ENCODE measurements around the gene NCBP2L. TPM values are rescaled to one million over a fixed set of nuclear protein-coding genes. Genes with fewer than 3 reads are reported as not detected.

NCBP2L gene
- polyA plus RNA-seq, 1 donor (not counting 4 experiments of a cell fraction or from before 2014, with no cell fraction given): not detected

DNA sequence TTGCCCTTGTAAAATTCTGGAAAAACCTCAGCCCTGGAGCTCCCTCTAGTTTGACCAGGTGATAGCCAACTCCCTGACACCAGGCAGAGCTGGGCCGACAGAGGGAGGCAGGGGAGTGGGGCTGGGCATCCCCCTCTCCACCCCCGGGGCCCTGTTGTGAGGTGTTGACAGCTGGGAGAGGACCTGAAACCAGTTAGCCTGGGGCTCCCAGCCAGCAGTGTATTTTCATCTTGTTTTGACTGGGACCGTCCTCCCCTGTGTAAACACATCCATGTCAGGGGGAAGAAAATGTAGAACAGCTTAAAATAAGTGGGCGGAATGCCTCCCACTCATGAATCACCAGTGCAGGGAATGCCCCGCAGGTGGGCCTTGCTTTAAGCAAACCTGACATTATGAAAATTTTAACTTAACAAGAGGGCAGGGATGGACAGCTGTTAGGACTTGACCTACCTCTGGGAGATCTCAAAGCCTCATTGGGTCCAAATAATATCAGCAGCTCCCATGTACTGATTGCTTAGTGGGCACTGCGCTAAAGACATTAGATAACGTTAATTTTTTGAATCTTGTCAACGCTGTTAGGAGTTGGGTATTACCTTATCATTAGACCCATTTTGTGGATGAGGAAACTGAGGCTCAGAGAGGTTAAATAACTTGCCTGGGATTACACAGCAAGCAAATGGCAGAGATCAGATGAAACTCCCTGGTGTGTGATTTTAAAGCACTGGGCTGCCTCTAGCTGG, 47.8 kb upstream of the NCBP2L start:
- Histone ChIP-seq H3K27me3 (ENCODE audit: control insufficient read depth, extremely low read depth, insufficient read depth, low read length) (no peaks in the 10 kb centered on the region), H2AFZ (ENCODE audit: control insufficient read depth, low read length) (no peak overlapping the region), H3K27ac (ENCODE audit: control insufficient read depth, insufficient read depth, low read length) (no peak overlapping the region), H3K4me2 (ENCODE audit: control insufficient read depth, extremely low read depth, insufficient read depth, low read depth, low read length) (no peak overlapping the region), H3K79me2 (ENCODE audit: control insufficient read depth, insufficient read depth, low read length) (no peaks in the 10 kb centered on the region), H3K9ac (ENCODE audit: control insufficient read depth, extremely low read depth, insufficient read depth, low read length) (no peak overlapping the region), H3K36me3 (ENCODE audit: control insufficient read depth in 2 of 2, extremely low read depth in 1 of 2, insufficient read depth in 2 of 2, low read length in 2 of 2) (no peaks in the 10 kb centered on the region), H3K9me1 (ENCODE audit: control insufficient read depth, extremely low read depth, insufficient read depth, low read length) (no peaks in the 10 kb centered on the region), H3K4me3 (ENCODE audit: control insufficient read depth in 2 of 3, extremely low read depth in 1 of 3, insufficient read depth in 2 of 3, low read depth in 1 of 3, low read length in 3 of 3) (no peak overlapping the region), H3K4me1 (ENCODE audit: control insufficient read depth, extremely low read depth, insufficient read depth, low read length) (peaks cover 24% of the 10 kb centered on the region), H4K20me1 (ENCODE audit: control insufficient read depth, extremely low read depth, insufficient read depth, low read length) (no peaks in the 10 kb centered on the region), H3K9me3 (ENCODE audit: control insufficient read depth, low read depth, low read length) (no peaks in the 10 kb centered on the region)
- FAIRE-seq (no peak), DNase-seq (ENCODE audit: low read depth, low spot score) (no peak)
- TF ChIP-seq, protein P1, sequence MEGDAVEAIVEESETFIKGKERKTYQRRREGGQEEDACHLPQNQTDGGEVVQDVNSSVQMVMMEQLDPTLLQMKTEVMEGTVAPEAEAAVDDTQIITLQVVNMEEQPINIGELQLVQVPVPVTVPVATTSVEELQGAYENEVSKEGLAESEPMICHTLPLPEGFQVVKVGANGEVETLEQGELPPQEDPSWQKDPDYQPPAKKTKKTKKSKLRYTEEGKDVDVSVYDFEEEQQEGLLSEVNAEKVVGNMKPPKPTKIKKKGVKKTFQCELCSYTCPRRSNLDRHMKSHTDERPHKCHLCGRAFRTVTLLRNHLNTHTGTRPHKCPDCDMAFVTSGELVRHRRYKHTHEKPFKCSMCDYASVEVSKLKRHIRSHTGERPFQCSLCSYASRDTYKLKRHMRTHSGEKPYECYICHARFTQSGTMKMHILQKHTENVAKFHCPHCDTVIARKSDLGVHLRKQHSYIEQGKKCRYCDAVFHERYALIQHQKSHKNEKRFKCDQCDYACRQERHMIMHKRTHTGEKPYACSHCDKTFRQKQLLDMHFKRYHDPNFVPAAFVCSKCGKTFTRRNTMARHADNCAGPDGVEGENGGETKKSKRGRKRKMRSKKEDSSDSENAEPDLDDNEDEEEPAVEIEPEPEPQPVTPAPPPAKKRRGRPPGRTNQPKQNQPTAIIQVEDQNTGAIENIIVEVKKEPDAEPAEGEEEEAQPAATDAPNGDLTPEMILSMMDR (optimal IDR thresholded peaks at IDR 0.05 in 1 of 3, IDR thresholded peaks at IDR 0.05 in 1 of 3, conservative IDR thresholded peaks at IDR 0.05 in 1 of 3; ENCODE audit: extremely low read depth in 1 of 3, insufficient read depth in 2 of 3, low read length in 3 of 3): no peak
- TF ChIP-seq EZH2 (IDR thresholded peaks at IDR 0.05; ENCODE audit: low read length): no peak
- dilution Hi-C loops (cut with MboI; ENCODE audit: extremely low pct_ligation_motif_present, low sequenced_read_pairs): no loop called here

DNA sequence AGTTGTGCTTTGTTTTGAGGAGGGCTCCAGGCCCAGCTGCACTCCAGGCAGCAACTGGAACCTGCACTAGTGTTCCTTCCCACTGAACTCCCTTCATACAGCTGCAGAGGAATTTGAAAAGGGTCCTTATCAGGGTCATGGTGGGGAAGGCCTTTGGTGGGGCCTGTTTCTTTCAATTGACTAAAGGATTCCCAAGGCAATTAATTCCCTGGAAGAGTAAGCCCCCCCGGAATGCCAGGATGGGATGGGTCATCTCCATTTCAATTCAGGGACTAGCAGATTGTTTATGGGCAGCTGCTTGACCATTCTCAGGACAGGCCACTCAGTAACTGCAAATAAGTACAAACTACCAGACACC, 47.3 kb upstream of the NCBP2L start:
- DNase-seq (ENCODE audit: low read depth, low spot score) (no peak), FAIRE-seq (no peak)
- H4K20me1 ChIP-seq (ENCODE audit: control insufficient read depth, extremely low read depth, insufficient read depth, low read length): no peaks in the 10 kb centered on the region
- H3K9me1 ChIP-seq (ENCODE audit: control insufficient read depth, extremely low read depth, insufficient read depth, low read length): no peaks in the 10 kb centered on the region
- no peak overlapping the region for H3K4me2 ChIP-seq (ENCODE audit: control insufficient read depth, extremely low read depth, insufficient read depth, low read depth, low read length)
- no peak overlapping the region for H2AFZ ChIP-seq (ENCODE audit: control insufficient read depth, low read length)
- no peaks in the 10 kb centered on the region for H3K9me3 ChIP-seq (ENCODE audit: control insufficient read depth, low read depth, low read length)
- no peak overlapping the region for H3K9ac ChIP-seq (ENCODE audit: control insufficient read depth, extremely low read depth, insufficient read depth, low read length)
- H3K4me3 ChIP-seq (ENCODE audit: control insufficient read depth in 2 of 3, extremely low read depth in 1 of 3, insufficient read depth in 2 of 3, low read depth in 1 of 3, low read length in 3 of 3): no peak overlapping the region
- H3K27ac ChIP-seq (ENCODE audit: control insufficient read depth, insufficient read depth, low read length): no peak overlapping the region
- no peaks in the 10 kb centered on the region for H3K79me2 ChIP-seq (ENCODE audit: control insufficient read depth, insufficient read depth, low read length)
- H3K27me3 ChIP-seq (ENCODE audit: control insufficient read depth, extremely low read depth, insufficient read depth, low read length): no peaks in the 10 kb centered on the region
- TF ChIP-seq EZH2 (IDR thresholded peaks at IDR 0.05; ENCODE audit: low read length): no peak
- TF ChIP-seq, protein P1 (optimal IDR thresholded peaks at IDR 0.05 in 1 of 3, IDR thresholded peaks at IDR 0.05 in 1 of 3, conservative IDR thresholded peaks at IDR 0.05 in 1 of 3; ENCODE audit: extremely low read depth in 1 of 3, insufficient read depth in 2 of 3, low read length in 3 of 3): no peak
- H3K36me3 ChIP-seq (ENCODE audit: control insufficient read depth in 2 of 2, extremely low read depth in 1 of 2, insufficient read depth in 2 of 2, low read length in 2 of 2): no peaks in the 10 kb centered on the region
- peaks cover 24% of the 10 kb centered on the region for H3K4me1 ChIP-seq (ENCODE audit: control insufficient read depth, extremely low read depth, insufficient read depth, low read length)
- dilution Hi-C loops (cut with MboI; ENCODE audit: extremely low pct_ligation_motif_present, low sequenced_read_pairs): no loop called here

Data from keratinocyte (primary cell).